Epithelial cell of prostate (primary cell): Measurements from ENCODE around the gene PPP2R5D.
"Not testable (repeated sequence)": the region's sequence is repeated elsewhere in the genome, so short reads cannot be mapped to it uniquely, and the experiment has no call there.

ENCODE experiments used
- DNase-seq: peaks from one replicate; pipeline ENCODE4 v3.0.0-alpha.2; 2011; ENCODE audit warnings: low read depth, low spot score
- H3K27ac ChIP-seq: fragments of 450-650 bp; 2 replicates; pipeline ENCODE4 v1.5.1; 2017; ENCODE audit warnings: mild to moderate bottlenecking

PPP2R5D gene

GRCh38 chr6:42984001-42984923 lies at the start of gene PPP2R5D:
Gene PPP2R5D, plus strand, starts transcription at chr6:42984570. Its CDS starts 108 bp downstream, at chr6:42984678.
- DNase-seq = peak; percentile 94
- peak within 1 kb of the TSS; percentile 50 for H3K27ac ChIP-seq

GRCh38 chr6:42935322-42935721 lies 49.0 kb upstream of the PPP2R5D start:
- DNase-seq = no peak

GRCh38 chr6:42936398-42936797 lies 48.0 kb upstream of the PPP2R5D start:
- H3K27ac ChIP-seq = no peak overlapping the region
- no peak for DNase-seq

More at GRCh38 chr6:42935322-42935721, 49.0 kb upstream of the PPP2R5D start:
- H3K27ac ChIP-seq = no peak overlapping the region

- H3K27ac ChIP-seq = no peak overlapping the region
- DNase-seq = no peak
Measured at GRCh38 chr6:42937548-42938427, 46.6 kb upstream of the PPP2R5D start.

GRCh38 chr6:42938428-42938796 lies 46.0 kb upstream of the PPP2R5D start:
- DNase-seq = no peak
- H3K27ac ChIP-seq = no peak overlapping the region

GRCh38 chr6:42938987-42939809 lies 45.2 kb upstream of the PPP2R5D start:
- no peak for DNase-seq

GRCh38 chr6:42939810-42940167 lies 44.6 kb upstream of the PPP2R5D start:
- no peak overlapping the region for H3K27ac ChIP-seq
- DNase-seq = no peak

More at GRCh38 chr6:42938987-42939809, 45.2 kb upstream of the PPP2R5D start:
- H3K27ac ChIP-seq = no peak overlapping the region

GRCh38 chr6:42940493-42941045 lies 43.8 kb upstream of the PPP2R5D start:
- H3K27ac ChIP-seq = no peak overlapping the region
- DNase-seq = no peak

GRCh38 chr6:42941356-42941755 lies 43.0 kb upstream of the PPP2R5D start:
- DNase-seq = not testable (repeated sequence)

GRCh38 chr6:42942444-42942843 lies 41.9 kb upstream of the PPP2R5D start:
- no peak overlapping the region for H3K27ac ChIP-seq
- DNase-seq = no peak

More at GRCh38 chr6:42941356-42941755, 43.0 kb upstream of the PPP2R5D start:
- H3K27ac ChIP-seq = not testable (repeated sequence)

GRCh38 chr6:42947950-42948349 lies 36.4 kb upstream of the PPP2R5D start:
- H3K27ac ChIP-seq = no peak overlapping the region
- DNase-seq = no peak

GRCh38 chr6:42952389-42952788 lies 32.0 kb upstream of the PPP2R5D start:
- DNase-seq = no peak
- H3K27ac ChIP-seq = no peak overlapping the region

GRCh38 chr6:42954405-42954804 lies 30.0 kb upstream of the PPP2R5D start:
- not testable (repeated sequence) for DNase-seq
- peak overlapping the region; percentile 60 for H3K27ac ChIP-seq

- DNase-seq = no peak
- no peak overlapping the region for H3K27ac ChIP-seq
Measured at GRCh38 chr6:42958125-42958524, 26.2 kb upstream of the PPP2R5D start.

GRCh38 chr6:42959917-42960242 lies 24.5 kb upstream of the PPP2R5D start:
- H3K27ac ChIP-seq = no peak overlapping the region
- DNase-seq = no peak

GRCh38 chr6:42960243-42961019 lies 23.9 kb upstream of the PPP2R5D start, which contains the start of gene GNMT:
Gene GNMT, plus strand, starts transcription at chr6:42960754. Its CDS starts 14 bp downstream, at chr6:42960768.
- H3K27ac ChIP-seq = no peak within 1 kb of the TSS
- no peak for DNase-seq

- no peak for DNase-seq
- H3K27ac ChIP-seq = no peak overlapping the region
Measured at GRCh38 chr6:42961020-42961470, 23.3 kb upstream of the PPP2R5D start.

GRCh38 chr6:42962096-42962495 lies 22.3 kb upstream of the PPP2R5D start:
- no peak overlapping the region for H3K27ac ChIP-seq
- no peak for DNase-seq
